Panc1 (cell line): Measurements from ENCODE around the gene DESI1. TPM values are rescaled to one million over a fixed set of nuclear protein-coding genes. Genes with fewer than 3 reads are reported as not detected.

ENCODE experiments used
- total RNA-seq: library from RNA; stranded (reverse); gene quantifications from one replicate; pipeline ENCODE4 v1.2.1, GENCODE V29; 2021; ENCODE audit not compliant: unreplicated experiment

Gene DESI1
- total RNA-seq, 1 experiment from 2014 or later = 33.5 TPM

Other genes with a start within 250 kb of the DESI1 start
- gene TEF, start 239.1 kb downstream of the DESI1 start, total RNA-seq = 7.8 TPM
- 43.6 TPM for gene TOB2, start 174.2 kb downstream of the DESI1 start, total RNA-seq
- 34.9 TPM for gene PHF5A, start 152.4 kb downstream of the DESI1 start, total RNA-seq
- 71.5 TPM for gene ACO2, start 151.9 kb downstream of the DESI1 start, total RNA-seq
- gene POLR3H, start 76.6 kb downstream of the DESI1 start, total RNA-seq = 46.6 TPM
- gene CSDC2, start 60.0 kb downstream of the DESI1 start, total RNA-seq = 1.5 TPM
- 30.5 TPM for gene PMM1, start 31.2 kb downstream of the DESI1 start, total RNA-seq
- gene XRCC6, start 252 bp upstream of the DESI1 start, total RNA-seq = 287 TPM
- 113 TPM for gene SNU13, start 67.8 kb upstream of the DESI1 start, total RNA-seq
- 0.18 TPM for gene MEI1, start 78.5 kb upstream of the DESI1 start, total RNA-seq
- 16.7 TPM for gene CCDC134, start 179.6 kb upstream of the DESI1 start, total RNA-seq
- 73.0 TPM for gene SREBF2, start 212.1 kb upstream of the DESI1 start, total RNA-seq